ENCODE measurements around the gene DUOX1. TPM values are rescaled to one million over a fixed set of nuclear protein-coding genes. Genes with fewer than 3 reads are reported as not detected.

DUOX1 gene
- total and polyA plus RNA-seq, 2 of the 13 experiments (the other 11 are each of a cell fraction or from before 2014, with no cell fraction given): 0.03 TPM; not detected in 1

- TF ChIP-seq KLF16 (CRISPR knock-in tag; IDR thresholded peaks at IDR 0.05): no peak; a peak in 1 of 4 replicates
- TF ChIP-seq NR2F2 (IDR thresholded peaks at IDR 0.05; ENCODE audit: borderline replicate concordance, low read depth): no peak
- TF ChIP-seq CHD2 (IDR thresholded peaks at IDR 0.05; ENCODE audit: low read depth, low read length): no peak
- no peak for TF ChIP-seq ZNF703 (CRISPR knock-in tag; IDR thresholded peaks at IDR 0.05; ENCODE audit: borderline replicate concordance)
- peak; percentile 71; the same call in 1 of the 2 replicates for TF ChIP-seq ZNF589 (CRISPR knock-in tag; conservative IDR thresholded peaks at IDR 0.05)
- no peak for TF ChIP-seq CHD4 (IDR thresholded peaks at IDR 0.05; ENCODE audit: borderline replicate concordance, low read length)
- TF ChIP-seq MYC (CRISPR knock-in tag; IDR thresholded peaks at IDR 0.05; ENCODE audit: borderline replicate concordance): no peak; the same call in 1 of the 2 replicates
- no peak for TF ChIP-seq ZNF275 (CRISPR knock-in tag; IDR thresholded peaks at IDR 0.05; ENCODE audit: borderline replicate concordance)
- TF ChIP-seq SKIL (CRISPR knock-in tag; IDR thresholded peaks at IDR 0.05; ENCODE audit: borderline replicate concordance): no peak
- peak; percentile 31; the same call in 1 of the 2 replicates for TF ChIP-seq ZFP36L1 (CRISPR knock-in tag; IDR thresholded peaks at IDR 0.05)
- TF ChIP-seq ZNF234 (CRISPR knock-in tag; conservative IDR thresholded peaks at IDR 0.05): no peak; the same call in 1 of the 2 replicates
- no peak for TF ChIP-seq CAMTA2 (CRISPR knock-in tag; IDR thresholded peaks at IDR 0.05; ENCODE audit: borderline replicate concordance)
- TF ChIP-seq CERS6 (CRISPR knock-in tag; IDR thresholded peaks at IDR 0.05): no peak
- TF ChIP-seq TEAD2 (CRISPR knock-in tag; IDR thresholded peaks at IDR 0.05): no peak
- no peak for TF ChIP-seq TAF15 (IDR thresholded peaks at IDR 0.05; ENCODE audit: low read depth, low read length, poor library complexity, severe bottlenecking)
- no peak for TF ChIP-seq ZNF543 (CRISPR knock-in tag; IDR thresholded peaks at IDR 0.05)
- no peak for TF ChIP-seq TFDP1 (CRISPR knock-in tag; IDR thresholded peaks at IDR 0.05; ENCODE audit: borderline replicate concordance)
- TF ChIP-seq THAP8 (CRISPR knock-in tag; IDR thresholded peaks at IDR 0.05; ENCODE audit: borderline replicate concordance): 0 out of 2 replicates have a peak, but pooled peaks have one; percentile 31
Measured at GRCh38 chr15:45200799-45201556, 71.2 kb downstream of the DUOX1 start (continued).
